Activated CD4-positive, alpha-beta T cell treated with anti-CD3 and anti-CD28 coated beads, Interleukin-2, amount 10 ng/mL, durations not matched to agents 7 days and 5 days (primary cell): Measurements from ENCODE around the gene INO80E. TPM values are rescaled to one million over a fixed set of nuclear protein-coding genes. Genes with fewer than 3 reads are reported as not detected.

Source experiments
- CTCF ChIA-PET: fragments of 350-600 bp; sonication (Branson Sonifier 250); formaldehyde crosslinking; loops from one replicate; lab custom pipeline; 2021; ENCODE audit warnings: antibody characterized with exemption; lab: Charles Lee
- POLR2A ChIA-PET: fragments of 350-600 bp; sonication (Branson Sonifier 250); formaldehyde crosslinking; loops from one replicate; lab custom pipeline; 2021; ENCODE audit warnings: antibody characterized with exemption; lab: Charles Lee
- DNase-seq: peaks from one replicate; pipeline ENCODE4 v3.0.0-alpha.2; 2020
- H3K27ac Mint-ChIP-seq: one replicate; pipeline ENCODE4 v1.8.0; 2021; ENCODE audit warnings: mild to moderate bottlenecking, moderate library complexity, mixed read lengths
- H3K27me3 Mint-ChIP-seq: one replicate; pipeline ENCODE4 v1.8.0; 2021; ENCODE audit warnings: mixed read lengths
- H3K36me3 Mint-ChIP-seq: one replicate; pipeline ENCODE4 v1.8.0; 2021; ENCODE audit warnings: low read depth, mixed read lengths
- H3K4me1 Mint-ChIP-seq: one replicate; pipeline ENCODE4 v1.8.0; 2021; ENCODE audit warnings: mixed read lengths
- H3K4me3 Mint-ChIP-seq: one replicate; pipeline ENCODE4 v1.8.0; 2021; ENCODE audit warnings: mild to moderate bottlenecking, moderate library complexity, mixed read lengths
- H3K9me3 Mint-ChIP-seq: one replicate; pipeline ENCODE4 v1.8.0; 2021; ENCODE audit warnings: mixed read lengths
- total RNA-seq, 2 experiments: library from RNA; stranded (reverse); gene quantifications; one replicate each; pipeline ENCODE4 v1.2.3, GENCODE V29; 2021

Gene INO80E
- total RNA-seq, 2 experiments from 2014 or later = 113 to 134 TPM

GRCh38 chr16:30054451-30054850 is 58.4 kb downstream of the INO80E start:
- no peak overlapping the region for H3K27ac Mint-ChIP-seq
- H3K4me1 Mint-ChIP-seq = peaks cover 40% of the 10 kb centered on the region
- H3K27me3 Mint-ChIP-seq = peaks cover 2% of the 10 kb centered on the region
- ChIA-PET CTCF (interaction anchor here (0.5 to 2.1 kb wide), 10 partner anchors 10 to 915 kb away, joined by 3 to 19 read pairs (median 6); partner anchors contain the start of genes ALDOA, DCTPP1, HIRIP3 and TBX6), POLR2A (no interaction called here)
- H3K36me3 Mint-ChIP-seq = peaks cover 7% of the 10 kb centered on the region
- no peaks in the 10 kb centered on the region for H3K9me3 Mint-ChIP-seq
- DNase-seq = no peak
- H3K4me3 Mint-ChIP-seq = peak overlapping the region; percentile 37

GRCh38 chr16:30054959-30055553 is 59.0 kb downstream of the INO80E start:
- ChIA-PET CTCF (interaction anchor here (0.5 to 2.1 kb wide), 17 partner anchors 9 to 915 kb away, joined by 3 to 19 read pairs (median 4); partner anchors contain the start of genes ALDOA, CORO1A, DCTPP1 and HIRIP3), POLR2A (interaction anchor here (1.1 kb wide), 1 partner anchor 11 kb away, joined by 8 read pairs; the partner anchor contains the start of gene ALDOA)

More at GRCh38 chr16:30054959-30055553, 59.0 kb downstream of the INO80E start:
- peaks cover 40% of the 10 kb centered on the region for H3K4me1 Mint-ChIP-seq
- peaks cover 7% of the 10 kb centered on the region for H3K36me3 Mint-ChIP-seq
- H3K27me3 Mint-ChIP-seq = peaks cover 2% of the 10 kb centered on the region
- peak overlapping the region; percentile 37 for H3K4me3 Mint-ChIP-seq
- peak overlapping the region; percentile 67 for H3K27ac Mint-ChIP-seq
- peak; percentile 58 for DNase-seq
- H3K9me3 Mint-ChIP-seq = no peaks in the 10 kb centered on the region

Other genes with a start within 250 kb of the INO80E start
- not detected for gene ZG16, start 218.0 kb upstream of the INO80E start, total RNA-seq
- gene KIF22, start 205.5 kb upstream of the INO80E start, total RNA-seq = 100 to 1,000 TPM; 244 to 253 TPM
- 100 to 1,000 TPM; 528 to 590 TPM for gene MAZ, start 189.7 kb upstream of the INO80E start, total RNA-seq
- gene PRRT2, start 184.0 kb upstream of the INO80E start, total RNA-seq = 1 to 10 TPM in 1 of 2 experiments, under 1 TPM in 1; 0.98 to 1.3 TPM
- gene PAGR1, start 180.1 kb upstream of the INO80E start, total RNA-seq = 10 to 100 TPM; 26.8 to 29.6 TPM
- 100 to 1,000 TPM; 177 to 187 TPM for gene MVP, start 175.8 kb upstream of the INO80E start, total RNA-seq
- 10 to 100 TPM; 62.5 to 82.1 TPM for gene CDIPT, start 133.0 kb upstream of the INO80E start, total RNA-seq
- gene SEZ6L2, start 96.7 kb upstream of the INO80E start, total RNA-seq = not detected
- not detected for gene ASPHD1, start 95.8 kb upstream of the INO80E start, total RNA-seq
- gene KCTD13, start 70.0 kb upstream of the INO80E start, total RNA-seq = 10 to 100 TPM; 28.4 to 36.1 TPM
- gene TMEM219, start 34.2 kb upstream of the INO80E start, total RNA-seq = 10 to 100 TPM; 57.8 to 60.5 TPM
- gene TAOK2, start 22.4 kb upstream of the INO80E start, total RNA-seq = 10 to 100 TPM; 47.7 to 48.8 TPM
- gene HIRIP3, start 624 bp upstream of the INO80E start, total RNA-seq = 10 to 100 TPM; 37.0 to 45.0 TPM
- under 1 TPM; 0.19 to 0.30 TPM for gene DOC2A, start 14.8 kb downstream of the INO80E start, total RNA-seq
- not detected for gene C16orf92, start 27.0 kb downstream of the INO80E start, total RNA-seq
- 1 to 10 TPM; 7.1 to 7.2 TPM for gene TLCD3B, start 35.0 kb downstream of the INO80E start, total RNA-seq
- 1,000 to 10,000 TPM; 1,139 to 1,329 TPM for gene ALDOA, start 69.5 kb downstream of the INO80E start, total RNA-seq
- gene PPP4C, start 79.8 kb downstream of the INO80E start, total RNA-seq = 100 to 1,000 TPM; 129 to 136 TPM
- 1 to 10 TPM; 1.2 to 1.7 TPM for gene TBX6, start 95.7 kb downstream of the INO80E start, total RNA-seq
- gene YPEL3, start 100.0 kb downstream of the INO80E start, total RNA-seq = 10 to 100 TPM; 50.7 to 55.4 TPM
- 10 to 100 TPM; 11.8 to 13.2 TPM for gene GDPD3, start 117.3 kb downstream of the INO80E start, total RNA-seq
- 10 to 100 TPM; 65.4 to 69.2 TPM for gene MAPK3, start 127.0 kb downstream of the INO80E start, total RNA-seq
- gene CORO1A, start 187.4 kb downstream of the INO80E start, total RNA-seq = 1,000 to 10,000 TPM; 1,809 to 1,847 TPM
- gene BOLA2B, start 197.4 kb downstream of the INO80E start, total RNA-seq = 100 to 1,000 TPM; 136 to 141 TPM
- 10 to 100 TPM; 54.1 to 95.0 TPM for gene SLX1A, start 197.6 kb downstream of the INO80E start, total RNA-seq
- gene SULT1A3, start 203.0 kb downstream of the INO80E start, total RNA-seq = 10 to 100 TPM; 37.5 to 38.1 TPM